Measurements from ENCODE around the gene MRPS34.

DNA sequence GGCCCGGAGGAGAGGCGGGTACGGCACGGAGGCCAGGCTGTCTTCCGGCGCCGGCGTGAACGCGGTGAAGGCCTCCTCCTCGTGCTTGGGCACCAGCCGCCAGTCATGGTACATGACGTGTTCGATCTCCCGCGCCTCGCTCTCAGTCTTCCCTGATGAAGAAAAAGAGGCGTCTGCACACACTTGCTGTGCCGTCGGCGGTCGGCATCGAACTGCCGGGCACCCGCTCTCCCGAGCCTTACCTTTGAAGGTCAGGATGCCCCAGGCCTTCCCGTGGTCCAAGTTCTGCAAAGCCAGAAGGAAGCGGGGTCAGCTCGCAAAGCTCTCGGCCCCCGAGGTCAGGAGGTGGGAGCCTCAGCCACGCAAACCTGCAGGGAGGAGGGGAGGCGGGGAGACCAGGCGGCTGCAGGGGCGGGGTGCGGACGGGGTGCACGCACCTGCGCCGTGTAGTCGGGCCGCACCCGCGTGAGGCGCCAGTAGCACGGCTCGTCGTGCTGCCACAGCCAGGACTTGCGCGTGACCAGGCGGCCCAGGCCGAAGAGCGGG is 499 bp downstream of the MRPS34 start, which contains the start of gene EME2:
- TF ChIP-seq, protein P1, sequence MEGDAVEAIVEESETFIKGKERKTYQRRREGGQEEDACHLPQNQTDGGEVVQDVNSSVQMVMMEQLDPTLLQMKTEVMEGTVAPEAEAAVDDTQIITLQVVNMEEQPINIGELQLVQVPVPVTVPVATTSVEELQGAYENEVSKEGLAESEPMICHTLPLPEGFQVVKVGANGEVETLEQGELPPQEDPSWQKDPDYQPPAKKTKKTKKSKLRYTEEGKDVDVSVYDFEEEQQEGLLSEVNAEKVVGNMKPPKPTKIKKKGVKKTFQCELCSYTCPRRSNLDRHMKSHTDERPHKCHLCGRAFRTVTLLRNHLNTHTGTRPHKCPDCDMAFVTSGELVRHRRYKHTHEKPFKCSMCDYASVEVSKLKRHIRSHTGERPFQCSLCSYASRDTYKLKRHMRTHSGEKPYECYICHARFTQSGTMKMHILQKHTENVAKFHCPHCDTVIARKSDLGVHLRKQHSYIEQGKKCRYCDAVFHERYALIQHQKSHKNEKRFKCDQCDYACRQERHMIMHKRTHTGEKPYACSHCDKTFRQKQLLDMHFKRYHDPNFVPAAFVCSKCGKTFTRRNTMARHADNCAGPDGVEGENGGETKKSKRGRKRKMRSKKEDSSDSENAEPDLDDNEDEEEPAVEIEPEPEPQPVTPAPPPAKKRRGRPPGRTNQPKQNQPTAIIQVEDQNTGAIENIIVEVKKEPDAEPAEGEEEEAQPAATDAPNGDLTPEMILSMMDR (IDR thresholded peaks at IDR 0.05): no peak
- no peak for TF ChIP-seq ZFX (IDR thresholded peaks at IDR 0.05; ENCODE audit: borderline replicate concordance)
